H1 (cell line): ENCODE data around the gene CNTD1. TPM values are rescaled to one million over a fixed set of nuclear protein-coding genes. Genes with fewer than 3 reads are reported as not detected.

Experiments
- CTCF ChIA-PET: fragments of 300-600 bp; sonication (Branson Sonifier 250); formaldehyde crosslinking; loops from one replicate; lab custom pipeline; 2021; ENCODE audit not compliant: partially characterized antibody; lab: Charles Lee
- POLR2A ChIA-PET: fragments of 300-600 bp; sonication (Branson Sonifier 250); formaldehyde crosslinking; loops from one replicate; lab custom pipeline; 2021; ENCODE audit warnings: inconsistent platforms; ENCODE audit not compliant: partially characterized antibody; lab: Charles Lee
- DNase-seq, 2 experiments: peaks; one replicate each; pipeline versions ENCODE4 v3.0.0 to v3.0.0-alpha.2; 2010 to 2022; ENCODE audit warnings: low spot score in 2 of 2, low read depth in 1 of 2, mixed read lengths in 1 of 2
- FAIRE-seq: peaks from 2 replicates; lab custom pipeline; 2011; peaks lifted over from hg19 to GRCh38; lab: Jason Lieb, UNC
- H2AFZ ChIP-seq: 2 replicates; pipeline ENCODE4 v1.8.1; 2012; ENCODE audit warnings: low read length, inconsistent platforms
- H2AK5ac ChIP-seq: 2 replicates; pipeline ENCODE4 v1.6.1; 2013; ENCODE audit warnings: low read depth, low read length
- H2BK120ac ChIP-seq: replicated peaks from 2 replicates; pipeline ENCODE3; 2013; ENCODE audit warnings: low read depth, low read length, inconsistent platforms
- H2BK12ac ChIP-seq: 2 replicates; pipeline ENCODE4 v1.6.1; 2013; ENCODE audit warnings: low read depth, low read length
- H2BK15ac ChIP-seq: 2 replicates; pipeline ENCODE4 v1.6.1; 2013; ENCODE audit warnings: low read length
- H2BK20ac ChIP-seq: 2 replicates; pipeline ENCODE4 v1.6.1; 2013; ENCODE audit warnings: low read length
- H2BK5ac ChIP-seq: 2 replicates; pipeline ENCODE4 v1.6.1; 2013; ENCODE audit warnings: low read depth, low read length
- H3K14ac ChIP-seq: 2 replicates; pipeline ENCODE4 v1.6.1; 2013; ENCODE audit warnings: inconsistent platforms; ENCODE audit not compliant: insufficient read length
- H3K18ac ChIP-seq: 2 replicates; pipeline ENCODE4 v1.6.1; 2013; ENCODE audit warnings: low read length; ENCODE audit errors: extremely low read depth
- H3K23ac ChIP-seq: 2 replicates; pipeline ENCODE4 v1.6.1; 2013; ENCODE audit warnings: inconsistent platforms; ENCODE audit not compliant: insufficient read length
- H3K23me2 ChIP-seq: 2 replicates; pipeline ENCODE4 v1.6.1; 2013; ENCODE audit warnings: low read depth, low read length
- H3K27ac ChIP-seq: 2 replicates; pipeline ENCODE4 v1.6.1; 2011; ENCODE audit warnings: low read depth, low read length, inconsistent platforms
- H3K27me3 ChIP-seq, 4 experiments: replicated peaks in 1 of 4; 1 replicate in 1 of 4; 2 replicates in 3 of 4; pipeline versions ENCODE4 v1.6.1 to v1.8.1; 2011 to 2013; ENCODE audit warnings: low read length in 3 of 4, mild to moderate bottlenecking in 3 of 4, inconsistent platforms in 2 of 4, mixed read lengths in 2 of 4, moderate library complexity in 1 of 4; ENCODE audit not compliant: control insufficient read depth in 3 of 4, insufficient read depth in 3 of 4; ENCODE audit errors: extremely low read depth in 1 of 4
- H3K36me3 ChIP-seq, 4 experiments: 2 replicates each; pipeline versions ENCODE4 v1.6.1 to v1.8.1; 2011 to 2013; ENCODE audit warnings: mild to moderate bottlenecking in 4 of 4, low read length in 3 of 4, moderate library complexity in 2 of 4, control low read depth in 1 of 4, inconsistent platforms in 1 of 4; ENCODE audit not compliant: insufficient read depth in 4 of 4, control insufficient read depth in 2 of 4
- H3K4ac ChIP-seq: replicated peaks from 2 replicates; pipeline ENCODE3; 2013; ENCODE audit warnings: low read length, low read depth, mixed read lengths, inconsistent platforms; ENCODE audit not compliant: insufficient read length
- H3K4me1 ChIP-seq, 4 experiments: replicated peaks in 1 of 4; 1 replicate in 1 of 4; 2 replicates in 3 of 4; pipeline versions ENCODE4 v1.6.1 to v1.8.1; 2011 to 2013; ENCODE audit warnings: low read length in 3 of 4, inconsistent platforms in 2 of 4, mixed read lengths in 1 of 4; ENCODE audit not compliant: insufficient read depth in 4 of 4, control insufficient read depth in 3 of 4
- H3K4me2 ChIP-seq, 2 experiments: 2 replicates each; pipeline versions ENCODE4 v1.6.1 to v1.8.1; 2011 to 2013; ENCODE audit warnings: low read depth in 2 of 2, low read length in 2 of 2, control low read depth in 1 of 2, inconsistent platforms in 1 of 2, mild to moderate bottlenecking in 1 of 2; ENCODE audit not compliant: insufficient read depth in 1 of 2
- H3K4me3 ChIP-seq, 4 experiments: fragments of 200-600, 300-600 bp in 1 of 4; sonication (generic), shearing (Covaris generic), sonication (Bioruptor Twin) in 1 of 4; 2 replicates each; pipeline versions ENCODE4 v1.5.1 to v1.8.1; 2011 to 2016; ENCODE audit warnings: low read length in 4 of 4, low read depth in 3 of 4, control low read depth in 2 of 4, inconsistent platforms in 2 of 4, mild to moderate bottlenecking in 2 of 4, mixed read lengths in 1 of 4, moderate library complexity in 1 of 4; ENCODE audit not compliant: insufficient read depth in 2 of 4; ENCODE audit errors: extremely low read depth in 1 of 4
- H3K56ac ChIP-seq: replicated peaks from 2 replicates; pipeline ENCODE3; 2013; ENCODE audit warnings: low read depth, mild to moderate bottlenecking, mixed read lengths, low read length, inconsistent platforms; ENCODE audit not compliant: insufficient read length
- H3K79me1 ChIP-seq: 2 replicates; pipeline ENCODE4 v1.6.1; 2013; ENCODE audit warnings: low read depth, low read length, control low read depth
- H3K79me2 ChIP-seq, 2 experiments: 2 replicates each; pipeline versions ENCODE4 v1.6.1 to v1.8.1; 2012 to 2013; ENCODE audit warnings: low read length in 2 of 2, mild to moderate bottlenecking in 2 of 2, inconsistent platforms in 1 of 2; ENCODE audit not compliant: insufficient read depth in 2 of 2, control insufficient read depth in 1 of 2
- H3K9ac ChIP-seq, 4 experiments: replicated peaks in 1 of 4; 1 replicate in 1 of 4; 2 replicates in 3 of 4; pipeline versions ENCODE4 v1.6.1 to v1.8.1; 2011 to 2013; ENCODE audit warnings: low read depth in 3 of 4, low read length in 3 of 4, control low read depth in 2 of 4, mild to moderate bottlenecking in 2 of 4, moderate library complexity in 2 of 4, inconsistent platforms in 1 of 4; ENCODE audit errors: extremely low read depth in 1 of 4
- H3K9me3 ChIP-seq, 2 experiments: 2 replicates each; pipeline versions ENCODE4 v1.6.1 to v1.8.1; 2012 to 2013; ENCODE audit warnings: mild to moderate bottlenecking in 2 of 2, moderate library complexity in 2 of 2, control low read depth in 1 of 2, inconsistent platforms in 1 of 2, low read depth in 1 of 2, low read length in 1 of 2, mixed read lengths in 1 of 2; ENCODE audit not compliant: insufficient read depth in 2 of 2
- H4K20me1 ChIP-seq, 2 experiments: replicated peaks in 1 of 2; 2 replicates each; pipeline versions ENCODE3 to v1.8.1; 2011 to 2013; ENCODE audit warnings: inconsistent platforms in 2 of 2, low read length in 2 of 2, mild to moderate bottlenecking in 1 of 2; ENCODE audit not compliant: insufficient read depth in 2 of 2, control insufficient read depth in 1 of 2
- H4K5ac ChIP-seq: 2 replicates; pipeline ENCODE4 v1.6.1; 2013; ENCODE audit warnings: low read length, low read depth, mixed read lengths, inconsistent platforms; ENCODE audit not compliant: insufficient read length
- H4K8ac ChIP-seq: 2 replicates; pipeline ENCODE4 v1.8.0; 2013; ENCODE audit warnings: mild to moderate bottlenecking, moderate library complexity, low read length, inconsistent platforms; ENCODE audit not compliant: insufficient read depth; ENCODE audit errors: extremely low read depth
- H4K91ac ChIP-seq: replicated peaks from 2 replicates; pipeline ENCODE3; 2013; ENCODE audit warnings: low read length, mixed read lengths, inconsistent platforms; ENCODE audit not compliant: insufficient read length
- CBX8 ChIP-seq: fragments of 300-800, 300-1000 bp; sonication (generic); IDR thresholded peaks from 2 replicates; pipeline ENCODE4 v1.7.1; 2016; ENCODE audit warnings: low read depth, low read length, borderline replicate concordance
- CHD2 ChIP-seq: IDR thresholded peaks from 2 replicates; pipeline ENCODE4 v1.6.1; 2012; ENCODE audit warnings: low read length, improper control_type of control experiment
- CREB1 ChIP-seq: IDR thresholded peaks from 2 replicates; pipeline ENCODE4 v1.6.1; 2012; ENCODE audit warnings: inconsistent platforms
- CTBP2 ChIP-seq: IDR thresholded peaks from 2 replicates; pipeline ENCODE4 v1.7.0; 2011; ENCODE audit warnings: borderline replicate concordance, mild to moderate bottlenecking, moderate library complexity, mixed read lengths, low read length; ENCODE audit not compliant: insufficient read depth, insufficient read length
- EGR1 ChIP-seq: IDR thresholded peaks from 2 replicates; pipeline ENCODE4 v1.6.1; 2011; ENCODE audit warnings: low read depth, low read length, borderline replicate concordance
- KDM4A ChIP-seq: IDR thresholded peaks from one replicate; pipeline ENCODE4 v1.7.1; 2012; ENCODE audit warnings: low read depth, mild to moderate bottlenecking, moderate library complexity, low read length, inconsistent platforms; ENCODE audit not compliant: severe bottlenecking
- MAFK ChIP-seq: IDR thresholded peaks from 2 replicates; pipeline ENCODE4 v1.6.1; 2012; ENCODE audit warnings: low read depth, mild to moderate bottlenecking, improper control_type of control experiment, low read length
- NANOG ChIP-seq: IDR thresholded peaks from 2 replicates; pipeline ENCODE4 v1.6.1; 2011; ENCODE audit warnings: low read length, low read depth, mild to moderate bottlenecking, inconsistent platforms; ENCODE audit not compliant: insufficient read depth, poor library complexity, severe bottlenecking
- PHF8 ChIP-seq: fragments of 200-600 bp; sonication (generic); conservative IDR thresholded peaks from 2 replicates; pipeline ENCODE4 v1.7.1; 2012; ENCODE audit warnings: low read depth, mild to moderate bottlenecking, inconsistent platforms, low read length, moderate library complexity
- RBBP5 ChIP-seq: IDR thresholded peaks from 2 replicates; pipeline ENCODE4 v1.7.1; 2012; ENCODE audit warnings: low read depth, mild to moderate bottlenecking, inconsistent platforms, low read length, moderate library complexity, borderline replicate concordance
- SAP30 ChIP-seq: fragments of 300-600 bp; sonication (generic); IDR thresholded peaks from 2 replicates; pipeline ENCODE4 v1.7.1; 2012; ENCODE audit warnings: low read length, moderate library complexity, mild to moderate bottlenecking, inconsistent platforms; ENCODE audit not compliant: insufficient read depth, insufficient replicate concordance
- SUZ12 ChIP-seq: fragments of 200-600 bp; sonication (generic); IDR thresholded peaks from 2 replicates; pipeline ENCODE4 v1.6.1; 2012; ENCODE audit warnings: mild to moderate bottlenecking, inconsistent platforms, low read length, moderate library complexity, mixed read lengths
- TAF1 ChIP-seq: IDR thresholded peaks from 2 replicates; pipeline ENCODE4 v1.6.1; 2011; ENCODE audit warnings: mild to moderate bottlenecking, low read depth, low read length
- WGBS, 2 experiments: shearing (Covaris generic) in 1 of 2; methylation state at CpG; one replicate each; pipeline versions ENCODE4 v1.1.6 to v1.1.7; 2013 to 2015; ENCODE audit warnings: low lambda C conversion rate in 2 of 2, mixed read lengths in 2 of 2, inconsistent platforms in 1 of 2, low coverage in 1 of 2, missing lambda C conversion rate in 1 of 2; ENCODE audit not compliant: insufficient replicate concordance in 2 of 2, insufficient coverage in 1 of 2, insufficient read length in 1 of 2; ENCODE audit errors: extremely low coverage in 1 of 2, missing lambda C conversion rate in 1 of 2; 5-methylcytosine and 5-hydroxymethylcytosine counted together
- polyA plus RNA-seq, 7 experiments: library from polyadenylated mRNA; depleted of rRNA in 3 of 7; stranded (reverse) in 5 of 7; unstranded in 2 of 7; fragments of >200 nt in 5 of 7; fragments of 200-250 nt in 2 of 7; gene quantifications; 1 replicate in 5 of 7; 2 replicates in 1 of 7; 4 replicates in 1 of 7; pipeline versions ENCODE4 v1.2.1 to v1.2.3, GENCODE V29; 2011 to 2013; ENCODE audit warnings: missing spikeins in 2 of 7, mixed read lengths in 2 of 7
- total RNA-seq: library from RNA; stranded (reverse); fragmentation: NEBNext Ultra II Directional; extraction: Animal tissue kit (Norgen Biotek cat#: 25700); gene quantifications from 2 replicates; pipeline ENCODE4 v1.2.1, GENCODE V29; 2021

The CNTD1 gene
- total and polyA plus RNA-seq, 2 of the 8 experiments (the other 6 are each of a cell fraction or from before 2014, with no cell fraction given) = not detected

DNA sequence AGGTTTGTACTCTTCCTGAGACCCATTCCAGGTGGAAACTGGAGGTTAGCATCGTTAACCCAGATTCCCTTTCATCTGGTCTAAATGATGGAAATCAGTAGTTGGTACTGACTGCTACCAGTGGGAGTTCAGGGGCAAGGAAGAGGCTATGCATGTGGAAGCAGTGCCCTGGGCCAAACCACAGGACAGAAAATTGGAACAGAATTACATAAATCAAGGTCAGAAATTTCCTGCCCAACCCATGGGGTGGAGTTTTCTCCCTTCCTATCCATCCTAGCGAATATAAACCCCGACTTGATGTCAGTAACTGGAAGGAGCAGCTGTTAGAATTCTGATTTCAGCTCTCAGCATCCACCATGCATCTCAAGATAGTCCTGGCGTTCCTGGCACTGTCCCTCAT, 45.6 kb downstream of the CNTD1 start, which contains the start of gene AOC2:
AOC2 (plus strand) TSS at position 310 of the 400 bp plus-strand sequence; CDS start at position 357, 47 bp downstream.
- no peak within 1 kb of the TSS for H2BK20ac ChIP-seq
- H2BK120ac ChIP-seq = no peak within 1 kb of the TSS
- no peak within 1 kb of the TSS for H3K4me3 ChIP-seq
- no peaks in the 10 kb centered on the region for H3K9me3 ChIP-seq
- DNase-seq = no peak
- no peak within 1 kb of the TSS; the same call in 1 of the 2 replicates for H4K8ac ChIP-seq
- no peaks in the 10 kb centered on the region; a peak in 1 of 7 replicates for H3K4me1 ChIP-seq
- H3K23ac ChIP-seq = no peak within 1 kb of the TSS
- H4K91ac ChIP-seq = no peak within 1 kb of the TSS
- ChIA-PET CTCF (interaction anchor here (0.6 to 8.9 kb wide), 22 partner anchors 8 to 155 kb away, joined by 3 to 141 read pairs (median 6); partner anchors contain the start of genes BECN1, PSME3 and RUNDC1), POLR2A (interaction anchor here (0.9 to 10.4 kb wide), 13 partner anchors 8 to 154 kb away, joined by 3 to 111 read pairs (median 7); partner anchors contain the start of genes AARSD1, BECN1, PSME3 and RPL27)
- no peaks in the 10 kb centered on the region for H3K79me2 ChIP-seq
- H2BK15ac ChIP-seq = no peak within 1 kb of the TSS
- H3K23me2 ChIP-seq = no peaks in the 10 kb centered on the region
- no peak within 1 kb of the TSS for H3K4me2 ChIP-seq
- 93% methylated on average over 4 of the region's 4 CpGs; no CpG with 5 or more reads in 1 of the 2 experiments for WGBS, 2 experiments
- no peak for TF ChIP-seq KDM4A
- TF ChIP-seq TAF1 = no peak
- no peak for TF ChIP-seq SAP30
- no peak for TF ChIP-seq CHD2
- TF ChIP-seq SUZ12 = no peak
- no peak for TF ChIP-seq MAFK
- TF ChIP-seq CTBP2 = no peak
- TF ChIP-seq CBX8 = no peak
- TF ChIP-seq PHF8 = no peak
- no peak for TF ChIP-seq RBBP5
- TF ChIP-seq EGR1 = no peak
- TF ChIP-seq CREB1 = no peak
- TF ChIP-seq NANOG = no peak
- no peaks in the 10 kb centered on the region; a peak in 1 of 7 replicates for H3K27me3 ChIP-seq
- no peaks in the 10 kb centered on the region for H3K79me1 ChIP-seq
- peaks cover 26 to 62% (median 43%) of the 10 kb centered on the region in 4 experiments for H3K36me3 ChIP-seq
- peaks cover 11 to 19% of the 10 kb centered on the region in 2 experiments for H4K20me1 ChIP-seq
- FAIRE-seq = no peak
- no peak within 1 kb of the TSS for H2BK5ac ChIP-seq
- no peak within 1 kb of the TSS for H2AFZ ChIP-seq
- H2AK5ac ChIP-seq = no peak within 1 kb of the TSS
- no peak within 1 kb of the TSS for H3K9ac ChIP-seq
- H4K5ac ChIP-seq = no peak within 1 kb of the TSS
- no peak within 1 kb of the TSS for H3K14ac ChIP-seq
- H3K56ac ChIP-seq = no peak within 1 kb of the TSS
- no peak within 1 kb of the TSS for H3K27ac ChIP-seq
- H2BK12ac ChIP-seq = no peak within 1 kb of the TSS
- H3K4ac ChIP-seq = no peak within 1 kb of the TSS
- H3K18ac ChIP-seq = no peak within 1 kb of the TSS
